Stomach (tissue), 4 donors: ENCODE measurements around the gene EREG.

Experiments
- EP300 ChIP-seq: sonication (generic); formaldehyde crosslinking; IDR thresholded peaks from one replicate; pipeline ENCODE4 v1.6.1; 2017; ENCODE audit warnings: antibody characterized with exemption
- POLR2A ChIP-seq, 4 donors: fragments of 450-650 bp; IDR thresholded peaks; one replicate each; pipeline ENCODE4 v1.6.1; 2016; ENCODE audit warnings: antibody characterized with exemption in 4 of 4, control low read depth in 2 of 4, mild to moderate bottlenecking in 1 of 4, moderate library complexity in 1 of 4
- TF ChIP-seq, protein P1 (sequence below), 7 experiments: fragments of 450-650 bp in 4 of 7; fragments of 200-600 bp in 3 of 7; sonication (generic) in 3 of 7; IDR thresholded peaks; one replicate each; pipeline ENCODE4 v1.5.1; 2016 to 2019; ENCODE audit warnings: antibody characterized with exemption in 7 of 7, control low read depth in 2 of 7, mild to moderate bottlenecking in 1 of 7

DNA sequence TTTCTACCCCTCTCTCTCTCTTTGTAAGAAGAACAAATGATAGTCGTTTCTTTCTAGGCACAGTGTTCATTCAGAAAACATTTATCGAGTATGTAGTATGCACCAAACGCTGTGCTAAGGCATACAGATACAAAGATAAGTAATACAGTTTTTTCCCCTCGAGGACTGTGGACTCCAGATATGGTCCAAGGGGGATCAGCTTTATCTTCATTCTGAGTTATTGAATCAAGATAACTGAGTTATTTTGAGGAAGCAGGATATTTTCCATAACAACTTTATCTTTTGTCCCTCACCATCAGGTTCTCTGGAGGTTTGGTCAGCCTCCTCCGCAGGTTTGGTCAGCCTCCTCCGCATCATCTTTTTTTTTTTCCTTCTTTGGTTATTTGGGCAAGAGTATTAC, 15.0 kb downstream of the EREG start:
- TF ChIP-seq, protein P1, sequence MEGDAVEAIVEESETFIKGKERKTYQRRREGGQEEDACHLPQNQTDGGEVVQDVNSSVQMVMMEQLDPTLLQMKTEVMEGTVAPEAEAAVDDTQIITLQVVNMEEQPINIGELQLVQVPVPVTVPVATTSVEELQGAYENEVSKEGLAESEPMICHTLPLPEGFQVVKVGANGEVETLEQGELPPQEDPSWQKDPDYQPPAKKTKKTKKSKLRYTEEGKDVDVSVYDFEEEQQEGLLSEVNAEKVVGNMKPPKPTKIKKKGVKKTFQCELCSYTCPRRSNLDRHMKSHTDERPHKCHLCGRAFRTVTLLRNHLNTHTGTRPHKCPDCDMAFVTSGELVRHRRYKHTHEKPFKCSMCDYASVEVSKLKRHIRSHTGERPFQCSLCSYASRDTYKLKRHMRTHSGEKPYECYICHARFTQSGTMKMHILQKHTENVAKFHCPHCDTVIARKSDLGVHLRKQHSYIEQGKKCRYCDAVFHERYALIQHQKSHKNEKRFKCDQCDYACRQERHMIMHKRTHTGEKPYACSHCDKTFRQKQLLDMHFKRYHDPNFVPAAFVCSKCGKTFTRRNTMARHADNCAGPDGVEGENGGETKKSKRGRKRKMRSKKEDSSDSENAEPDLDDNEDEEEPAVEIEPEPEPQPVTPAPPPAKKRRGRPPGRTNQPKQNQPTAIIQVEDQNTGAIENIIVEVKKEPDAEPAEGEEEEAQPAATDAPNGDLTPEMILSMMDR (IDR thresholded peaks at IDR 0.05): no peak
- TF ChIP-seq POLR2A (IDR thresholded peaks at IDR 0.05) (no peak), EP300 (no peak)
